ENCODE results near the gene LRRC8A. TPM values are rescaled to one million over a fixed set of nuclear protein-coding genes. Genes with fewer than 3 reads are reported as not detected.

Gene LRRC8A
- total and polyA plus RNA-seq, 2 of the 8 experiments (the other 6 are each of a cell fraction or from before 2014, with no cell fraction given): 103 to 111 TPM

DNA sequence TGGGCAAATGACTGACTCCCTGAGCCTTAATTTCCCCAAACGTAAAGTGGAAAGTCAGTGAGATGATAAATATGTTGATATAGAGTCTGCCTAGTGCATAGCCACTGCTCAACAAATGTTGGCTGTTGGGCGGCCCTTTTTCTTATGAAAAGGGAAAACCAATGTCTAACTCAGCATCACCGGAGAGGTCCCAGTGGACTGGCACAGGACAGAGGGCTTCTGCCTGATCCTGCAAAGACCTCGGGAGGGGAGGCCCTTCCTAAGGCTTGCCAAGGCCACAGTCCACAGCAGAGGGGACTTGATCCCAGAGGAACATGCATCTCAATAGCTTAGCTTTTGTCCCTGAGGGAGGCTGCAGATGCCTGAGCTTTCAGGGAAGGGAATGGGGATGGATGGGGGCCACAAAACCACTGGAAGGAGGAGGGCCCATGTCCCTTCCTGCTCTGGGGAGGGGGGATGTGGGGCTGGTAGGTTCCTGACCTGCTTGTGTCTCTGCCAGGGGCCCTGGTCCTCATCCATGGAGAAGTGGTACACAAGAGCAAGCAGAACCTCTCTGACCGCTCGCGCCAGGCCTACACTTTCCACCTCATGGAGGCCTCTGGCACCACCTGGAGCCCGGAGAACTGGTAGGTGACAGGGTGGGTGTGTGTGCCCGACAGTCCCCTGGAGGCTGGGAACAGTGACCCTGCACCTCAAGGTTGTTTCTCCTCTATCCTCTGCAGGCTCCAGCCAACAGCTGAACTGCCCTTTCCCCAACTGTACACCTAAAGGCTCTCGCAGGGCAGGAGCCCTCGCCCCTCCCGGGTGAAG is 59.2 kb downstream of the LRRC8A start:
- Histone ChIP-seq H3K4me1 (replicated peaks in 1 of 4; ENCODE audit: control insufficient read depth in 3 of 4, insufficient read depth in 4 of 4, low read length in 3 of 4) (peaks cover 0 to under 1% (median 0%) of the 10 kb centered on the region in 4 experiments; a peak in 1 of 7 replicates), H3K14ac (ENCODE audit: insufficient read length) (no peak overlapping the region), H3K79me2 (ENCODE audit: control insufficient read depth in 1 of 2, insufficient read depth in 2 of 2, low read length in 2 of 2) (peaks cover 0 to 7% of the 10 kb centered on the region in 2 experiments; a peak in 1 of 4 replicates), H4K8ac (ENCODE audit: extremely low read depth, insufficient read depth, low read length) (no peak overlapping the region), H2BK20ac (ENCODE audit: low read length) (no peak overlapping the region), H4K20me1 (replicated peaks in 1 of 2; ENCODE audit: control insufficient read depth in 1 of 2, insufficient read depth in 2 of 2, low read length in 2 of 2) (no peaks in the 10 kb centered on the region), H3K56ac (replicated peaks; ENCODE audit: insufficient read length, low read depth, low read length) (no peak overlapping the region), H3K4me2 (ENCODE audit: insufficient read depth in 1 of 2, low read depth in 2 of 2, low read length in 2 of 2) (no peak overlapping the region), H3K18ac (ENCODE audit: extremely low read depth, low read length) (no peak overlapping the region), H3K79me1 (ENCODE audit: low read depth, low read length) (peaks cover 2% of the 10 kb centered on the region; the same call in 1 of the 2 replicates), H2AK5ac (ENCODE audit: low read depth, low read length) (no peak overlapping the region), H4K91ac (replicated peaks; ENCODE audit: insufficient read length, low read length) (no peak overlapping the region), H3K23ac (ENCODE audit: insufficient read length) (no peak overlapping the region), H2AFZ (ENCODE audit: low read length) (no peak overlapping the region), H3K36me3 (ENCODE audit: control insufficient read depth in 2 of 4, insufficient read depth in 4 of 4, low read length in 3 of 4) (peaks cover 0 to 5% (median 2%) of the 10 kb centered on the region in 4 experiments; a peak in 2 of 8 replicates), H2BK12ac (ENCODE audit: low read depth, low read length) (no peak overlapping the region), H3K9ac (replicated peaks in 1 of 4; ENCODE audit: extremely low read depth in 1 of 4, low read depth in 3 of 4, low read length in 3 of 4) (no peak overlapping the region), H2BK120ac (replicated peaks; ENCODE audit: low read depth, low read length) (no peak overlapping the region), H3K9me3 (ENCODE audit: insufficient read depth in 2 of 2, low read depth in 1 of 2, low read length in 1 of 2) (no peaks in the 10 kb centered on the region), H3K4me3 (ENCODE audit: extremely low read depth in 1 of 4, insufficient read depth in 2 of 4, low read depth in 3 of 4, low read length in 4 of 4) (no peak overlapping the region), H3K27me3 (replicated peaks in 1 of 4; ENCODE audit: control insufficient read depth in 3 of 4, extremely low read depth in 1 of 4, insufficient read depth in 3 of 4, low read length in 3 of 4) (no peaks in the 10 kb centered on the region), H3K4ac (replicated peaks; ENCODE audit: insufficient read length, low read depth, low read length) (no peak overlapping the region), H2BK5ac (ENCODE audit: low read depth, low read length) (no peak overlapping the region), H3K27ac (ENCODE audit: low read depth, low read length) (no peak overlapping the region), H4K5ac (ENCODE audit: insufficient read length, low read depth, low read length) (no peak overlapping the region), H3K23me2 (ENCODE audit: low read depth, low read length) (no peaks in the 10 kb centered on the region), H2BK15ac (ENCODE audit: low read length) (no peak overlapping the region)
- DNase-seq (ENCODE audit: low read depth in 1 of 2, low spot score in 2 of 2): no peak
- no peak for FAIRE-seq
- POLR2A ChIA-PET (ENCODE audit: partially characterized antibody): interaction anchor here (0.5 to 1.7 kb wide), 3 partner anchors 9 to 15 kb away, joined by 3 to 5 read pairs (median 4); no protein-coding TSS in a partner anchor
- 90% methylated on average over 12 of the region's 12 CpGs; no CpG with 5 or more reads in 1 of the 2 experiments for WGBS, 2 experiments (ENCODE audit: extremely low coverage in 1 of 2, insufficient coverage in 1 of 2, insufficient read length in 1 of 2, insufficient replicate concordance in 2 of 2, low coverage in 1 of 2, low lambda C conversion rate in 2 of 2, missing lambda C conversion rate in 1 of 2)
- CTCF ChIA-PET (ENCODE audit: partially characterized antibody): interaction anchor here (0.9 to 2.5 kb wide), 3 partner anchors 60 to 123 kb away, joined by 4 to 6 read pairs (median 6); partner anchors contain the start of gene ENDOG
- TF ChIP-seq KDM1A (IDR thresholded peaks at IDR 0.05; ENCODE audit: borderline replicate concordance, low read length) (no peak), HDAC2 (IDR thresholded peaks at IDR 0.05; ENCODE audit: borderline replicate concordance in 1 of 2, low read depth in 2 of 2, low read length in 2 of 2) (no peak), GABPA (IDR thresholded peaks at IDR 0.05; ENCODE audit: borderline replicate concordance, insufficient read depth, low read length) (no peak), TEAD4 (IDR thresholded peaks at IDR 0.05; ENCODE audit: low read depth, low read length) (no peak), MAX (IDR thresholded peaks at IDR 0.05) (no peak), YY1 (IDR thresholded peaks at IDR 0.05; ENCODE audit: low read depth, low read length) (no peak), NRF1 (IDR thresholded peaks at IDR 0.05; ENCODE audit: low read depth, low read length) (no peak), SP4 (IDR thresholded peaks at IDR 0.05; ENCODE audit: low read length) (no peak)
- TF ChIP-seq, protein P1, sequence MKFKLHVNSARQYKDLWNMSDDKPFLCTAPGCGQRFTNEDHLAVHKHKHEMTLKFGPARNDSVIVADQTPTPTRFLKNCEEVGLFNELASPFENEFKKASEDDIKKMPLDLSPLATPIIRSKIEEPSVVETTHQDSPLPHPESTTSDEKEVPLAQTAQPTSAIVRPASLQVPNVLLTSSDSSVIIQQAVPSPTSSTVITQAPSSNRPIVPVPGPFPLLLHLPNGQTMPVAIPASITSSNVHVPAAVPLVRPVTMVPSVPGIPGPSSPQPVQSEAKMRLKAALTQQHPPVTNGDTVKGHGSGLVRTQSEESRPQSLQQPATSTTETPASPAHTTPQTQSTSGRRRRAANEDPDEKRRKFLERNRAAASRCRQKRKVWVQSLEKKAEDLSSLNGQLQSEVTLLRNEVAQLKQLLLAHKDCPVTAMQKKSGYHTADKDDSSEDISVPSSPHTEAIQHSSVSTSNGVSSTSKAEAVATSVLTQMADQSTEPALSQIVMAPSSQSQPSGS (IDR thresholded peaks at IDR 0.05; ENCODE audit: low read length): no peak
